WERI-Rb-1 (cell line): ENCODE results near the gene PTH1R.

ENCODE experiments used
- DNase-seq: peaks from one replicate; pipeline ENCODE4 v3.0.0-alpha.2; 2020
- H3K27ac ChIP-seq: fragments of 250-450 bp; sonication (Bioruptor Pico); 2 replicates; pipeline ENCODE4 v1.5.1; 2020; ENCODE audit warnings: mild to moderate bottlenecking, moderate library complexity
- H3K27me3 ChIP-seq: fragments of 250-450 bp; sonication (Bioruptor Pico); 2 replicates; pipeline ENCODE4 v1.5.1; 2021; ENCODE audit warnings: mild to moderate bottlenecking, low read depth, moderate library complexity; ENCODE audit not compliant: insufficient read depth, severe bottlenecking
- H3K36me3 ChIP-seq: fragments of 250-450 bp; sonication (Bioruptor Pico); 2 replicates; pipeline ENCODE4 v1.5.1; 2020; ENCODE audit warnings: mild to moderate bottlenecking, moderate library complexity
- H3K4me3 ChIP-seq: 2 replicates; pipeline ENCODE4 v1.5.1; 2011; ENCODE audit warnings: low read depth, mild to moderate bottlenecking, control low read depth, low read length
- H3K9me3 ChIP-seq: fragments of 250-450 bp; sonication (Bioruptor Pico); 2 replicates; pipeline ENCODE4 v1.5.1; 2021; ENCODE audit warnings: mild to moderate bottlenecking, moderate library complexity; ENCODE audit not compliant: severe bottlenecking
- TF ChIP-seq, protein P1 (sequence below): IDR thresholded peaks from 2 replicates; pipeline ENCODE4 v1.5.1; 2011; ENCODE audit warnings: low read depth, mild to moderate bottlenecking, control low read depth, inconsistent platforms, low read length

Gene PTH1R

DNA sequence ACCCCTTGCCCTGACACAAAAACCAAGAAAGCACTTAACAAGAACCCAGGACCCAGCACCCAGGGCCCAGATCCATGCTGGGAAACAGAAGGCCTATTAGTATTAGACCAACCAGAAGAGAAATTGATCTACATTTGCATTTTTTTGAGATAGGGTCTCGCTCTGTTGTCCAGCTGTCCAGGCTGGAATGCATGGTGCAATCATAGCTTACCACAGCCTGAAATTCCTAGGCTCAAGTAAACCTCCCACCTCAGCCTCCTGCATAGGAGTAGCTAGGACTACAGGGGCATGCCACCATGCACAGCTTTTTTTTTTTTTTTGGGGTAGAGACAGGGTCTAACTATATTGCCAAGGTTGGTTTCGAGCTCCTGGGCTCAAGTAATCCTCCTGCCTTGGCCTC, 72.7 kb downstream of the PTH1R start:
- Histone ChIP-seq H3K27ac (no peak overlapping the region), H3K27me3 (no peaks in the 10 kb centered on the region), H3K4me3 (no peak overlapping the region), H3K9me3 (no peaks in the 10 kb centered on the region), H3K36me3 (peaks cover 15% of the 10 kb centered on the region)
- DNase-seq, result no peak
- TF ChIP-seq, protein P1, sequence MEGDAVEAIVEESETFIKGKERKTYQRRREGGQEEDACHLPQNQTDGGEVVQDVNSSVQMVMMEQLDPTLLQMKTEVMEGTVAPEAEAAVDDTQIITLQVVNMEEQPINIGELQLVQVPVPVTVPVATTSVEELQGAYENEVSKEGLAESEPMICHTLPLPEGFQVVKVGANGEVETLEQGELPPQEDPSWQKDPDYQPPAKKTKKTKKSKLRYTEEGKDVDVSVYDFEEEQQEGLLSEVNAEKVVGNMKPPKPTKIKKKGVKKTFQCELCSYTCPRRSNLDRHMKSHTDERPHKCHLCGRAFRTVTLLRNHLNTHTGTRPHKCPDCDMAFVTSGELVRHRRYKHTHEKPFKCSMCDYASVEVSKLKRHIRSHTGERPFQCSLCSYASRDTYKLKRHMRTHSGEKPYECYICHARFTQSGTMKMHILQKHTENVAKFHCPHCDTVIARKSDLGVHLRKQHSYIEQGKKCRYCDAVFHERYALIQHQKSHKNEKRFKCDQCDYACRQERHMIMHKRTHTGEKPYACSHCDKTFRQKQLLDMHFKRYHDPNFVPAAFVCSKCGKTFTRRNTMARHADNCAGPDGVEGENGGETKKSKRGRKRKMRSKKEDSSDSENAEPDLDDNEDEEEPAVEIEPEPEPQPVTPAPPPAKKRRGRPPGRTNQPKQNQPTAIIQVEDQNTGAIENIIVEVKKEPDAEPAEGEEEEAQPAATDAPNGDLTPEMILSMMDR, result no peak

DNA sequence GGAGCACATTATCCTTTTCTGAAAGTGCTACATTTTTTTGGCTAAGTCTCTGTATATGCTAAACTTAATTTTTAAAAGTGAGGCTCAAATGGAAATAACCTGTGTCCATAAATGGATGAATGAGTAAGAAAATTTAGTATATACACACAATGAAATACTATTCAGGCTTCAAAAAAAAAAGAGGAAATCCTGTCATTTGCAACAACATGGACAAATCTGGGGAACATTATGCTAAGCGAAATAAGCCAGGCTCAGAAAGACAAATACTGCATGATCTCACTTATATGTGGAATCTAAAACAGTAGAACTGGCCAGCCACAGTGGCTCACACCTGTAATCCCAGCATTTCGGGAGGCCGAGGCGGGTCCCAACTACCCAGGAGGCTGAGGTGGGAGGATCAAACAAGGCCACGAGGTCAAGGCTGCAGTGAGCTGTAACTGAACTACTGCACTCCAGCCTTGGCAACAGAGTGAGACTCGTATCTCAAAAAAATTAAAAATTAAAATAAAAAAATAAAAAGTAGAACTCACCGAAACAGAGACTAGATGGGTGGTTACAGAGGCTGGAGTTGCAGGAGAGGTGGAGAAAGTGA, 73.2 kb downstream of the PTH1R start:
- no peaks in the 10 kb centered on the region for H3K27me3 ChIP-seq
- no peak overlapping the region for H3K27ac ChIP-seq
- no peaks in the 10 kb centered on the region for H3K9me3 ChIP-seq
- peaks cover 13% of the 10 kb centered on the region for H3K36me3 ChIP-seq
- DNase-seq, result no peak
- no peak overlapping the region for H3K4me3 ChIP-seq
- TF ChIP-seq, protein P1, result no peak

DNA sequence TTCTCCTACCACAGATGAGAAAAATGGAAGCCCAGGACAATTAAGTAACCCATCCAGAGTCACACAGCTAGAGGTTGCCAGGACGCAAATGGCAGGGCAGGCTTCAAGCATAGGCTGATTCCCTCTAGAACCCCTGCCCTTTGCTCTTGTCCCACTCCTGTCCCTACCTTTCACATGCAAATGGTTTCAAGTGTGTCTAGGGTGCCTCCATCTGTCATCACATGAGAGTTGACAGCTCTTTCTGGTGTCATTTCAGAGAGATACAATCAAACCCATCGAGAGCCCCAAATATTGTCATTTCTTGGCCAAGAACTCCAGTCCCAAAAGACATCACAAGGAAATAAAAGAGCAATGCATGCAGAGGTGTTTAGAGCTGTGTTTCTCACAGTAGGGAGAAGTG, 75.3 kb downstream of the PTH1R start:
- H3K27ac ChIP-seq, result no peak overlapping the region
- no peak overlapping the region for H3K4me3 ChIP-seq
- H3K27me3 ChIP-seq, result no peaks in the 10 kb centered on the region
- DNase-seq, result no peak
- H3K36me3 ChIP-seq, result peaks cover 6% of the 10 kb centered on the region
- H3K9me3 ChIP-seq, result no peaks in the 10 kb centered on the region
- TF ChIP-seq, protein P1, result no peak
